DLD1 (cell line): ENCODE results near the gene AMIGO2.
"Not testable (repeated sequence)": the region's sequence is repeated elsewhere in the genome, so short reads cannot be mapped to it uniquely, and the experiment has no call there.

ENCODE experiments used
- in situ Hi-C: cut with HindIII; loops from 2 replicates; pipeline ENCODE4 v1.10.0; 2017; ENCODE audit warnings: low sequenced_read_pairs

Gene AMIGO2

DNA sequence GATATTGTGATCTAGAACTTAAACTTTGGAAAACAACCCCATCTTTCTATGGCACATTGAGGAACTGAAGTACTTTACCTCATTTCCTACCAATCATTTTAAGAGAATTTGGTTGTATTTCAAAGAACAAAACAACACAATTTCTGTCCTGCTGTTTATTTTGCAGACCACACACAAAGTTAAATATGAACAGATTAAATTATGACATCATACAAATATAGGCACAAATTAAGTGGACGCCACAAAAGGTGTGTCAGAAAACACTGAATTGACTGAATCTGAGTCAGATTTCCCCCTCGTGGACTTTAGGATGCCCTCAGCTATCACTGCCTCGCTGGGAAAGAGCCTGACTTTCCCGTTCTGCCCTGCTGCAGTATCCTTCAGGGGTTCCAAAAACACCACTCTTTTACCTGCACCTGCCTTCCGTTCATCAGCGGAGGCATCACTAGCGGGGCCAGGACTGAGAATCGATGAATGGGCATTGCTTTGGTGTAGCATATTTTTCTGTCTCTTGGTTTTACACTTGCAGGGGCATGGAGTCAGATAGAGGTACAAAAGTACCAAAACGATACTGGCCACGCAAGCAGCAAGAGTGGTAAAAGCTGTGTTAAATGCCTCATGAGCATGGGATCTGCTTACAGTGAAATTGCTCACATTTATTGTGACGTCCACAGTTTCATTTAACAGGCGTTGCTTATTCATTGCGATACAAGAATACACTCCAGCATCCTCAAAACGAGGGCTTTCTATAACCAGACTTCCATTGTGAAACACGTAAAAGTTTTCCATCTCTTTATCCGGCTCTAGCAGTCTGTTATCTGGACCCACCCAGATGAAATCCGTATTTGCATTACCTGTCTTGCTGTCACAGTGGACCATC lies 2.3 kb downstream of the AMIGO2 start:
- in situ Hi-C loops, result no loop called here

DNA sequence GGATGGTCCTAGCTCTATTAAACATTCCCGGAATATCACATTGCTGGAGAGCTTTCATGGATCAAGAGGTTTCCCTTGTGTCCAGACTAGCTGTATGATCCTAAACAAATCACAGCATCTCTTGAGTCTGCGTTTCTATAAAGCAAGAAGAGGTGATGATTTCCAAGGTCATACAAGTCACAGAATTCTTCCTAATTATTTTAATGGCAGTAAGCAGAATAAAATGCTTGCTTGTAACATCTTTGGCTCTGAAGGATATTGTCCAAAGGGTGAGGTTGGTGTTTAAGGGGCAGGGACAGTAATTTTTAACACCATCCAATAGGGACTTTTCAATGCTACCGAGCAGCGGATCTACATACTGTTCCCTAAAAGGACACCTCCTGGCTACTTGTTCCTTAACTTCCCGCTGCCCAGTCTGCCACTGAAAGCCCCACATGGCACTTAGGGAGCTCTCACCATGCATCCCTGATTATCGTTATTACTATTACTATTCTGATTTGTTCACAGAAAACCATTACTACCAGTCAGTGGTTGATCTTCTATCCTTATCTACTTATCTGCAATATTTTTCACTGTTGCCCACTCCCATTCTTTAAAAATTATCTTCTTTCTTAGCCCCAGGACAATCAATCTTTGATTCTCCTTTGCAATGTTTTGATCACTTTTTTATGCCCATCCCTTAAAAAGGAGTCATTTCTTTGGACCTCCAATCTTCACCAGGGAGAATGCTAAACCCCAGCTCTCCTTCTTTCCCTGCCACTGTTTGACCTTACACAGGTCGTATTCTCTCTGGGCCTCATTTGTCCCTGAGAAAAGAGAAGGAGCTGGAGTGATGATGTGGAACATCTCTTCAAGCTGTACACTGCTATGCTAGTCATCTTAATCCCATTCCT lies 4.3 kb downstream of the AMIGO2 start:
- in situ Hi-C loops, result no loop called here

DNA sequence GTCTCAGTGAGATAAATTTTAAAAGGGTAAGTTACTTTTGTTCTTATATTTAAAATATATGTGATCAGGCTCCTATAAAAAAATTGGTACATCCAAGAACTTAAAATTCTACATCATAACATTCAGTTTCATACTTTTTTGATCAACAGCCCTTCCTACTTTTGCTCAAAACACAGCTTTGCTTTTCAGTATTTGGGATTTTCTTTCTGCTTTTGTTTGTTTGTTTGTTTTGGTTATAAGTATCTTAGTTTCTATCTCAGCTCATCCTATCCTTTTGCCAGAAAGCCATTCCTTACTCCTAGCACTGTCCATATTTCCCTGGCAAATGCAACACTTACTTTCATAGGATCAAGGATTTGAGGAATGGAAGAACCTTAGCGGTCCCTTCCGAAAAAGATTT lies 5.0 kb downstream of the AMIGO2 start:
- in situ Hi-C loops, result no loop called here

DNA sequence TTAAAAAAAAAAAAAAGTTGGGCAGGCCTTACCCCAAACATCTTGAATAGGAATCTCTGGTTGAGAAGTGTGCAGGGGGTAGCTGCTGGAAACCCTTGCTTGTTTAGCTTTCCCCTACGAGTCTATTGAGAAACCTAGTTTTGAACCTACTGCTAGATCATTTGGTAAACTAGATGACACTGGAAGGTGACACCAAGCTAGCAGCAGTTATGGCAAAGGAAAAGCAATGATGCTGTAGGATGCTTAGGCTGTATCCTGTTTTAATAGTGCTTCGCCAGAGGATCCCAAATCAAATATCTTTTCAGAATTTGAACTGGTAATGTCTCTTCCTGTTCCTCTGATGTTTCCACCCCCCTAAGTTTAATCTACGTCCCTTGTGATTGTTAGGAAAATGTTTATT lies 5.8 kb downstream of the AMIGO2 start:
- in situ Hi-C loops, result no loop called here

DNA sequence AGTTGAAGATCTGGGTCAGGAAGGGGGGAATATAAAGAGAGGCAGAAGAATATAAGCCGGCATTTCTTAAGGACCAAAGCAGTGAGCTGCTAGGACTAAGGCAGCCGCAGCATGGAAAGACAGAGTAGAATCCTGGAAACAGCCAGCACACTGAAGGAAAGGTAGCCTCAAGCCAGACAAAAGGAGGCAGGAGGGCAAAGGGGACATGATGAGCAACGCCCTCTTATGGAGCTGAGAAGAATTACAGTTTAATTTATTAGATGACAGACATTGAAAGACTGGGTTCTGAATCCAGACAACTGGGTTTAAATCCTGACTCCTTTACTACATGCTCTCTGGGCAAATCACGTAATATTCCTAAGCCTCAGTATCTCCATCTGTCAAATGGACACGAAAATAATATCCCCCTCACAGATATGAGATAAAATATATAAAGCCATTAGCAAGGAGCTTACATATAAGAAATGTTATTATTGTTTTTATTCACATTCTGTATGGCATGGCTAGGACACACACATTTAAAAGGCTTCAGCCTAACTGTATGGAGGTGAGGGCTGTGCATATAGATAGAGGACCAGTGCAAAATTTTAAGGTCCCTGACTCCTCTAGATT lies 8.4 kb downstream of the AMIGO2 start:
- in situ Hi-C loops, result no loop called here

DNA sequence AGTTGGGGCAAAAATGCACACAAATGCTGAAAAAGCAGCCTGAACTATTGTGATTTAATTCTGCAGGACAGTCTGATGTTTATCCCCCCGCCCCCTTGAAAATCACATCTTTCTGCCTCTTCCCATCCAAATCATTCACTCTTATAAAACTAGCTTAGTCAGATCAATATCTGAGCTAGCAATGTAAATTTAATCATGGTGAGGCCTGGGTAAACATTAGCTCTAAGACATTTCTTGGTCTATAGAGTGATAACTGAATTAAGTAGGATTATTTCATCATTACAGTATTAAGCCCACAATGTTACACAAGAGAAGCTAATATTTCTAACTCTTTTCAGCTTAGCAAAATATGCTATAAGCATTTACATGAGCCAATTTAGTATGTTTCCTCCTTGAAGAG lies 9.4 kb downstream of the AMIGO2 start:
- in situ Hi-C loops, result no loop called here

DNA sequence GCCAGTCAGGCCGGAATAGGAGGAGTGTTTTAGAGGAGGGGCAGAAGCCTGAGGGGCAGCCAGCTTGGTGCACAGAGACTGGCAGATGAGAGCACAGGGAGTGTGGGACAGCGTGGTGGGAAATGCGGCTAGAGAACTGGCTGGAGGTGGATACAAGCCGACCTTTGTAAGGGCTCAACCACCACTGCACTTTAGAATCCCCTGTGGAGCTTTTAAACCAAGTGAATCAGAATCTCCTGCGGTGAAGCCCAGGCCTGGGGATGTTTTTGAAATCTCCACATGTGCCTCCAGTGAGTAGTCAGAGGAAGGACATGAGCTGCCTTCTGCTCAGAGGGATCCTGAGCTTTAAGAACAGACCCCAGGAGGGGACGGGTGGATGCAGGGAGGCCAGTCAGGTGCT lies 11.2 kb downstream of the AMIGO2 start:
- in situ Hi-C loops, result no loop called here

DNA sequence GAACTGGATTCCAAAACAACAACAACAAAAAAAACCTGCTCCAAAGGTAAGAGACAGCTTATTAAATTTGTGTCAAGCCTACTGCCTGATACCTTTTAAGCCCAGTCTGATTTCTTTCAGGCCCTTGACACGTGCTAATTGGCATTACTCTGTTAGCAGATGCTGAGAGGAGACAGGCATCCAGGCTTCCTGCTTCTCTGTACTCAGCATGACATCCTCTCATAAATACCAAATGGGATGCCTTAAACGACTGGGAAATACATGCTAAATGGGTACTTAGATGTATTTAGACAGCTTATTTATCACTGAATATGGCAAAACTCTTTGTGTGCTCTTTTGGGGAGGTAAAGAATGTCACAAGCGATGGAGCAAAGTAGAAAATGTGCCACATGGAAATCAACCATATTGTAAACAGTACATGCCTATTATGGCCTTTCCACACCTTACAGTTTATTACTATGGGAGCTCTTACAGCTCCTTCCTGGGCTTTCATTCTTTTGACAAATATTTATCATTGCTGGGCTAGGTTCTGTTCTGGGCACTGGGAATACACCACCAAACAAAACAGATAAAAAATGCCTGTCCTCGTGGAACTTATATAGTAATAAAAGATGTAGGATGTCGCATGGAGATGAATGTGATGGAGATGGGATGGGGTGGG lies 11.9 kb downstream of the AMIGO2 start:
- in situ Hi-C loops, result no loop called here

DNA sequence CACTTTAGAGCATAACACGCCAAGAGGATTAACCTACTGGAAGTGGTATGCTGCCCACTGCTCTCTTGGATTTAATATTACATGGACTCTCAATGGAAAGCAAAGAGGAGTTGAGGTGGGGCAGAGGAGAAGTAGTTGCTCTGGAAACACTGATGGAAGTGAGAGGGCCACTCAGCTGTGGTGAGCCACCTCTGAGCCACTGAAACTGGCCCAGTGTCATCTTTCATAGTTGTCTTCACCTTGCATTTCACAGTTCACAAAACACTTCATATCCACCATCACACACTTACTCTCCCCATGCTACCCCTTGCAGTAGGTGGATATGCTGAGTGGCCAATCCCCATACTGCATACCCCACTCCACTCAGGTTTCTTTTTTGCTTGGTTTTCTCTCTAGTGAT lies 12.6 kb downstream of the AMIGO2 start:
- in situ Hi-C loops, result no loop called here

DNA sequence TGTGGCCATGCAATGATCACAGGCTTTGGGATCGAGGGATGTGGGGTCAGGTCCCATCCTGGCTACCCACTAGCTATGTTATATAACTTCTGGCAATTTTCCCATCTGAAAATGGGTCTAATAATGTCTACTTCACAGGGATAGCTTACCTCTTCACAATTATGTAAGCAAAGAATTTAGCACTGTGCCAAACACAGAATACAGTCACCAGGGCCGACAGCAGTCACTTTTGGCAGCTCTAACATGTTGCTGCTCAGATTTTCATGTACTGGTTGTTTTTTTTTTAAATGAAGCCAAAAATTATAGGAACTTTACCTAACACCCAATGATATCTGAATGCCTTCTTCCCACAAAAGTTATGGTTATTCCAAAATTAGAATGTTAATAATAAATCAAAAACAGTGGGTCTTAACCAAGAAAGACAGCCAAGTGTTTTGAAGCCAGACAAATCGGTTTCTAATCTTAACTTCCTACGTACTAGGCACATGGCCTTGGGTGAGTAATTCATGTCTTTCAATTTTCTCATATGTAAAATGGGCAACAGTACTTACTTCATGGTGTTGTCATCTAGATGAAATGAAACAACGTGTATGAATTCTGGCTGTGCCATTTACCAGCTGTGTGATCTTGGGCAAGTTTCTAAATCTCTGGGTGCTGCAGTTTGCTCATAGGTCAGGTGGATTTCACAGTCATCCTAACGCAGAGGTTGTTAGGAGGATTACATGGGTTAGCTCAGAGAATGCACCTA lies 13.3 kb downstream of the AMIGO2 start:
- in situ Hi-C loops, result no loop called here

DNA sequence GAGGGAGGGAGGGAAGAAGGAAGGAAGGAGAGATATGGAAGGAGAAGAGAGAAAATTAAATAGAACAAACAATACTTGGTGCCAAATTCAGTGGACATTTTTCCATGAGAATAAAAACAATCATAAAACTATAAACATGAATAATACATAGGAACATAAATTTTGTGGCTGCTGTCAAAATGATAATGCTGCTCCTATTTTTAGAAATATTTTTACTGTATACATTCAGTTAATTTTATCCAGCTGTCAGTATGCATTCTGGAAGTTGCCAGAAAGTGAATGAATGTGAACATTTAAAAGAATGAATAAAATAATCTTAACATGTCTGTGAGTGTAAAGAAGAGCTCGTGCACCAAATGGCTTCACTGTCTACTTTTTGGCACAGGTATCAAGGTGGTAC lies 14.2 kb downstream of the AMIGO2 start:
- in situ Hi-C loops, result no loop called here

DNA sequence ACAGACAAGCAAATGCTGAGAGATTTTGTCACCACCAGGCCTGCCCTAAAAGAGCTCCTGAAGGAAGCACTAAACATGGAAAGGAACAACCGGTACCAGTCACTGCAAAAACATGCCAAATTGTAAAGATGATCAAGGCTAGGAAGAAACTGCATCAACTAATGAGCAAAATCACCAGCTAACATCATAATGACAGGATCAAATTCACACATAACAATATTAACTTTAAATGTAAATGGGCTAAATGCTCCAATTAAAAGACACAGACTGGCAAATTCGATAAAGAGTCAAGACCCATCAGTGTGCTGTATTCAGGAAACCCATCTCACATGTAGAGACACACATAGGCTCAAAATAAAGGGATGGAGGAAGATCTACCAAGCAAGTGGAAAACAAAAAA lies 21.1 kb downstream of the AMIGO2 start:
- in situ Hi-C loops, result not testable (repeated sequence)

DNA sequence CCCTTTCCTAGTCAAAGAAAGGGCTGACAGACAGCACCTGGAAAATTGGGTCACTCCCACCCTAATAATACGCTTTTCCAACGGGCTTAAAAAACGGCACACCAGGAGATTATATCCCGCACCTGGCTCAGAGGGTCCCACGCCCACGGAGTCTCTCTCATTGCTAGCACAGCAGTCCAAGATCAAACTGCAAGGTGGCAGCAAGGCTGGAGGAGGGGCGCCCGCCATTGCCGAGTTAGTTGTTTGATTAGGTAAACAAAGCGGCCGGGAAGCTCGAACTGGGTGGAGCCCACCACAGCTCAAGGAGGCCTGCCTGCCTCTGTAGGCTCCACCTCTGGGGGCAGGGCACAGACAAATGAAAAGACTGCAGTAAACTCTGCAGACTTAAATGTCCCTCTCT lies 22.8 kb downstream of the AMIGO2 start:
- in situ Hi-C loops, result not testable (repeated sequence)

DNA sequence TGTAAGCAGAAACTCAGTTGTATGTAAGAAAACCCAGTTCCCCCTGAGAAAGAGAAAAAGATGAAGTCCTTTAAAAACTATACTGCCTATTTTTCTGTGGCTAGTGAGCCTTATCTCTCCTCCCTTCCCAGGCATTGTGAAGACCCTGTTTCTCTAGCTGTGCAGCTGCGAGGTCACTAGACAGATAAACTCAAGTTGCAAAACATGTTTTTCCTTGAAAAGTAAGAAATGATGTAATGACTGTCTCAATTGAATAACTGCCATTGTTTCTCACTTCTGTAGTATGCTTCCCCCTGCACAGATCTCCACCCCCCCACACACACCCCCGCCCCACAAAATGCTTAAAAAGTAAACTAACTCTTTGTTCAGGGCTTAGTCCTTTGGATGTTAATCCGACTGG lies 23.9 kb downstream of the AMIGO2 start:
- in situ Hi-C loops, result not testable (repeated sequence)

DNA sequence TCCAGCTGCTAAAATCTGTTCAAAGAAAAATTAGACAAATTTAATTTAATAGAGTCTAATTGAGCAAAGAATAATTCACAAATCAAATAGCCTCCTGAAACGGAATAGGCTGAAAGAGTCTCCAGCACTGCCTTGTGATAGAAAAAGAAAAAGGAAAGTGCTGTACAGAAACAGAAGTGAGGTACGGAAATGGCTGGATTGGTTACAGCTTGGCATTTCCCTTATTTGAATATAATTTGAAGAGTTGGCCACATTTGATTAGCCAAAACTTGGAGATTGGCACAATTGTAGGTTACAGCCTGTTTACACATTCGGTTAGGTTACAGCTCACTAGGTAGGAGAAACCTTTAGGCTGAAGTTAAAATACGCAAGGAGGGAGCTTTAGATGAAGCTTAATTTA lies 25.1 kb downstream of the AMIGO2 start:
- in situ Hi-C loops, result no loop called here

DNA sequence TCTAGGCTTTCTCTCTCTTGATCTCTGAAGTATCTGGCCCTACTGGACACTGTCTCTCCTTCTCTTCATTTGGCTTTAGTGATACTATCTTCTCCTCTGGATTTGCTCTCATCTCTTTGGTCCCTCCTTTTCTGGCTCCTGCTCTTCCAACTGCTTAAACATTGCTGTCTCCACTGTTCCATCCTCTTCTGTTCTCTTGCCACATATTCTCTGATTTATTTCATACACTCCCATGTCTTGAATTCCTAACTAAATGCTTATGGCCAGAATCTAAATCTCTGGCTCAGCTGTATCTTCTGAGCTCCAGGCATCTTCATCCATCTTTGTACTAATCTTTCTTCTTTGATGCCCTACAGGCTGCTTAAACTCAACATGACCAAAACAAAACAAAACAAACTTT lies 25.8 kb downstream of the AMIGO2 start:
- in situ Hi-C loops, result no loop called here

DNA sequence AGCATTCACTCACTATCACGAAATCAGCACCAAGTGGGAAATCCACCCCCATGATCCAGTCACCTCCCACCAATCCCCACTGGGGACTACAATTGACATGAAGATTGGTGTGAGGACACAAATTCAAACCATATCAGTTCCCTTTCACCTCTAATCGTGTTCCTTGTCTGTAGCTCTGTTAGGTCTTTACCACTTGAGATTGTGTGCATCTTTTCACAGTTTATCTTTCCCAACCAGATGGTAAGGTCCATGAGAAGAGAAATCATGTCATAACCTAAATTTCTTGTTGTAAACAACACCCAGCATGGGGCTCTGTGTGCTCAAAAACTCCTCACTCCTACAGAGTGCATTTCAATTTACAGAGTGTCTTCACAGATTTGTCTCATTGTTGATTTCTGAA lies 27.5 kb downstream of the AMIGO2 start:
- in situ Hi-C loops, result no loop called here

DNA sequence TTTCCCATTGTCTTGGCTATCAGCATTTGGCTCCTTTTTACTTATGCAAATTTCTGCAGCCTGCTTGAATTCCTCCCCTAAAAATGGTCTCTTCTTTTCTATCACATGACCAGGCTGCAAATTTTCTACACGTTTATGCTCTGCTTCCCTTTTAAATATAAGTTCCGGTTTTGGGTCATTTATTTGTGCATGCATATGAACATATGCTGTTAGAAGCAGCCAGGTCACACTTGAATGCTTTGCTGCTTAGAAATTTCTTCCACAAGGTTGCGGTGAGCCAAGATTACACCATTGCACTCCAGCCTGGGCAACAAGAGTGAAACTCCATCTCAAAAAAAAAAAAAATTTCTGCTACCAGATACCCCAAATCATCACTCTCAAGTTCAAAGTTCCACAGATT lies 28.5 kb downstream of the AMIGO2 start:
- in situ Hi-C loops, result not testable (repeated sequence)

DNA sequence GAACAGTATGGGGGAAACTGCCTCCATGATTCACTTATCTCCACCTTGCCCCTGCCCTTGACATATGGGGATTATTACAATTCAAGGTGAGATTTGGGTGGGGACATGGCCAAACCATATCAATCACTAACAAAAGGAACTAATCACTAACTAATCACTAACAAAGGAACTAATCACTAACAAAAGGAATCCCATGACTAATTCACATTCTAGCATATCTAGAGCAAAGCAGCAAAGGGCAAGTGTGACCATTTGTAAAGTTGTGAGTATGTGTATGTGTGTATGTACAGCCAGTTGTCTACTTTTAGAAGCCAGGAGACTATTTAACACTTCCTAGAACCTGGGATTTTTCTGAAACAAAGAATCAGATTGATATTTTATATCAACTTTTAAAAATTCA lies 31.2 kb downstream of the AMIGO2 start:
- in situ Hi-C loops, result loop anchor here (10.0 kb wide), 1 partner anchor 94 kb away; no protein-coding TSS in a partner anchor

DNA sequence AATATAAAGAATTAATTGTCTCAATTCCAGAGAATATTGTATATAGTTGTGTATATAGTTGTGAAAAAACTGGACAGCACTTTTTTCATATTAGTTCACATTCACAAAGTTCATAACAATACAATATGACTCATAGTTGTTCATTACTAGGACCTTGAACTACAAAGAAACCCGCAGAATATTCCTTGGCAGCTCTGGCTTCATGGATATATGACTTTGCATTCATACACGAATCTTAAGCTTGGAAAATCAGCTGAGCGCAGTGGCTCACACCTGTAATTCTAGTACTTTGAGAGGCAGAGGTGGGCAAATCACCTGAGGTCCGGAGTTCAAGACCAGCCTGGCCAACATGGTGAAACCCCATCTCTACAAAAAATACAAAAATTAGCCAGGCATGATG lies 38.4 kb downstream of the AMIGO2 start:
- in situ Hi-C loops, result loop anchor here (10.0 kb wide), 1 partner anchor 87 kb away; no protein-coding TSS in a partner anchor
